PC-3 (cell line): Measurements from ENCODE around the gene MYCL. TPM values are rescaled to one million over a fixed set of nuclear protein-coding genes. Genes with fewer than 3 reads are reported as not detected.
A peak's percentile ranks its signal among the peaks of the same experiment; 100 is the strongest.

Source experiments
- ATAC-seq: fragments of 200-7000 bp; cut with Tn5 transposase; 2 replicates; pipeline ENCODE4 v1.9.1; 2020; ENCODE audit warnings: mild to moderate bottlenecking, moderate library complexity
- BruUV-seq: library from RNA; stranded (reverse); fragments of 400-500 nt; replicated peaks from 2 replicates; lab custom pipeline; 2021; lab: Mats Ljungman, UMichigan
- CTCF ChIA-PET: fragments of 300-600 bp; sonication (Branson Sonifier 250); formaldehyde crosslinking; loops from one replicate; lab custom pipeline; 2022; ENCODE audit warnings: antibody characterized with exemption; lab: Charles Lee
- POLR2A ChIA-PET: fragments of 300-600 bp; sonication (Branson Sonifier 250); formaldehyde crosslinking; loops from one replicate; lab custom pipeline; 2022; ENCODE audit warnings: antibody characterized with exemption; ENCODE audit not compliant: unreplicated experiment; lab: Charles Lee
- DNase-seq: peaks from one replicate; pipeline ENCODE4 v3.0.0-alpha.2; 2015
- H2AFZ ChIP-seq: fragments of 300-600 bp; sonication (generic); 2 replicates; pipeline ENCODE4 v1.6.0; 2016; ENCODE audit warnings: antibody characterized with exemption, low read length
- H3F3A ChIP-seq: fragments of 300-600 bp; sonication (generic); one replicate; pipeline ENCODE4 v1.6.0; 2017; ENCODE audit warnings: antibody characterized with exemption, low read length, control low read depth, mild to moderate bottlenecking; ENCODE audit not compliant: unreplicated experiment
- H3K27ac ChIP-seq: fragments of 300-600 bp; sonication (generic); 2 replicates; pipeline ENCODE4 v1.5.1; 2016; ENCODE audit warnings: mild to moderate bottlenecking, low read length
- H3K27me3 ChIP-seq: fragments of 300-600 bp; sonication (generic); 2 replicates; pipeline ENCODE4 v1.6.1; 2016; ENCODE audit warnings: low read length, mixed read lengths
- H3K36me3 ChIP-seq: fragments of 300-600 bp; sonication (generic); 2 replicates; pipeline ENCODE4 v1.6.1; 2016; ENCODE audit warnings: low read depth, mixed run types, low read length, mixed read lengths
- H3K4me1 ChIP-seq: fragments of 300-600 bp; sonication (generic); 2 replicates; pipeline ENCODE4 v1.5.1; 2016; ENCODE audit warnings: low read length; ENCODE audit not compliant: insufficient read depth
- H3K4me2 ChIP-seq: fragments of 300-600 bp; sonication (generic); 2 replicates; pipeline ENCODE4 v1.6.0; 2016; ENCODE audit warnings: low read length
- H3K4me3 ChIP-seq: fragments of 300-600 bp; sonication (generic); 2 replicates; pipeline ENCODE4 v1.5.1; 2016; ENCODE audit warnings: mild to moderate bottlenecking, low read length, mixed read lengths
- H3K79me2 ChIP-seq: fragments of 300-600 bp; sonication (generic); 2 replicates; pipeline ENCODE4 v1.6.1; 2017; ENCODE audit warnings: low read length, mixed read lengths
- H3K9ac ChIP-seq: fragments of 300-600 bp; sonication (generic); 2 replicates; pipeline ENCODE4 v1.6.0; 2016; ENCODE audit warnings: mild to moderate bottlenecking, low read length
- H3K9me2 ChIP-seq: fragments of 300-600 bp; sonication (generic); replicated peaks from 2 replicates; pipeline ENCODE4 v1.6.1; 2016; ENCODE audit warnings: mixed run types, low read length, mixed read lengths
- H3K9me3 ChIP-seq: fragments of 300-600 bp; sonication (generic); 2 replicates; pipeline ENCODE4 v1.6.1; 2016; ENCODE audit warnings: low read length, mixed read lengths
- H4K20me1 ChIP-seq: fragments of 300-600 bp; sonication (generic); 2 replicates; pipeline ENCODE4 v1.6.1; 2016; ENCODE audit warnings: low read length, mixed read lengths
- EZH2 ChIP-seq: fragments of 300-600 bp; sonication (generic); IDR thresholded peaks from one replicate; pipeline ENCODE4 v1.6.1; 2017; ENCODE audit warnings: antibody characterized with exemption, mild to moderate bottlenecking, low read length; ENCODE audit not compliant: unreplicated experiment
- EZH2phosphoT487 ChIP-seq: fragments of 300-600 bp; sonication (generic); IDR thresholded peaks from 2 replicates; pipeline ENCODE4 v1.6.1; 2018; ENCODE audit warnings: mild to moderate bottlenecking, antibody characterized with exemption, low read length, borderline replicate concordance
- intact Hi-C: fragments of 100-400 bp; cut with micrococcal nuclease; formaldehyde crosslinking; loops from 2 replicates; pipeline ENCODE4 v1.9.0; 2023
- total RNA-seq: library from RNA; depleted of rRNA; stranded (reverse); fragments of >200 nt; gene quantifications from 2 replicates; pipeline ENCODE4 v1.2.3, GENCODE V29; 2014
- TF ChIP-seq, protein P1 (sequence below): fragments of 300-600 bp; sonication (generic); conservative IDR thresholded peaks from 2 replicates; pipeline ENCODE4 v1.5.1; 2017; ENCODE audit warnings: antibody characterized with exemption, low read depth, mild to moderate bottlenecking, low read length

MYCL gene
- total RNA-seq, 1 experiment from 2014 or later, result 4.0 TPM

DNA sequence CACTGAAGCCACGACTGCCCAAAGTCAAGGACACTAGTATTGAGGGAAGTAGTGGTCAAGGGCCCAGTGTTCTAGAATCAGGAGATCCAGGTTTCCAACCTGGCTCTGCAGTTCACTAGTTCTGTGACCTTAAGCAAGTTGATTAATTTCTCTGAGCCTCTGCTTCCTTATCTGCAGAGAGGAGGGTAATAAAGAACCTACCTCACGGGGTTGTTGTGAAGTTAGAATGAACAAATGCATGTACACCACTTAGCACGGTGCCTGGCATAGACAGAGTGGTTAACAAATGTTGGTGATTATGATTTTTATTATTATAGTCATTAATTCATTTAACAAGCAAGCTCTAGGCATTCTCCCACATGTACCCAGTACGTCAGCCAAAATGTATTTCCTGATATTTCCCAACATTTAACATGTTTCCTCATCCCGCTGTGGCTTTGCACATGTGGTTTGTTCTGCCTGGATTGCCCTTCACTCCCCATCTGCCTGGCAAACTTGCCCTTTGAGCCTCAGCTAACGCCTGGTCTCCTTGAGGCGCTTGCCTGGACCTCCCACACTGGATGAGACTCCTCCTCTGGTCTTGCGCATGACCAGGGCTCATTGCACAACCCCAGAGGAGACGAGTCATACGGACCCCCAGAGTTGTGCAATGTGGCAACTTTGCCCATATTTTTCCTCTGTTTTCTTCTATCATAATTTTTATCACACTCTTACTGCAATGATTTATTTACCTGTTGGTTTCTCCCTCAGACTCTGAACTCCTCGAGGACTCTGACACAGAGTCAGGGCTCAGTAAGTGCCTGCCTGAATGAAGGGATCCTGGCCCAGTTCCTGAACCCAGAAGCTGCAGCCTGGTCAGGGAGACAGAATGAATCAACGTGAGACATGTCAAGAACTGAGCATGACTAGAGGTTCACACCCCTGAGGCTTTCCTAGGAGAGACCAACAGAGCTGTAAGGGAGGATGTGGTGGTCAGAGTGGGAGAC lies 32.5 kb upstream of the MYCL start:
- BruUV-seq, result no TSS peak
- Histone ChIP-seq H3K9me3 (no peaks in the 10 kb centered on the region), H2AFZ (no peak overlapping the region), H3K27me3 (no peaks in the 10 kb centered on the region), H3K27ac (no peak overlapping the region), H3K4me3 (no peak overlapping the region), H3K36me3 (no peaks in the 10 kb centered on the region), H3F3A (no peaks in the 10 kb centered on the region), H3K79me2 (no peaks in the 10 kb centered on the region), H3K4me2 (no peak overlapping the region), H3K9me2 (no peaks in the 10 kb centered on the region), H3K4me1 (no peaks in the 10 kb centered on the region), H4K20me1 (no peaks in the 10 kb centered on the region), H3K9ac (no peak overlapping the region)
- ChIA-PET POLR2A (interaction anchor here (0.6 kb wide), 1 partner anchor 114 kb away, joined by 4 read pairs; no protein-coding TSS in a partner anchor), CTCF (no interaction called here)
- intact Hi-C loops, result no loop called here
- ATAC-seq (no peak), DNase-seq (peak; percentile 32)
- TF ChIP-seq EZH2 (no peak), EZH2phosphoT487 (no peak)
- TF ChIP-seq, protein P1, sequence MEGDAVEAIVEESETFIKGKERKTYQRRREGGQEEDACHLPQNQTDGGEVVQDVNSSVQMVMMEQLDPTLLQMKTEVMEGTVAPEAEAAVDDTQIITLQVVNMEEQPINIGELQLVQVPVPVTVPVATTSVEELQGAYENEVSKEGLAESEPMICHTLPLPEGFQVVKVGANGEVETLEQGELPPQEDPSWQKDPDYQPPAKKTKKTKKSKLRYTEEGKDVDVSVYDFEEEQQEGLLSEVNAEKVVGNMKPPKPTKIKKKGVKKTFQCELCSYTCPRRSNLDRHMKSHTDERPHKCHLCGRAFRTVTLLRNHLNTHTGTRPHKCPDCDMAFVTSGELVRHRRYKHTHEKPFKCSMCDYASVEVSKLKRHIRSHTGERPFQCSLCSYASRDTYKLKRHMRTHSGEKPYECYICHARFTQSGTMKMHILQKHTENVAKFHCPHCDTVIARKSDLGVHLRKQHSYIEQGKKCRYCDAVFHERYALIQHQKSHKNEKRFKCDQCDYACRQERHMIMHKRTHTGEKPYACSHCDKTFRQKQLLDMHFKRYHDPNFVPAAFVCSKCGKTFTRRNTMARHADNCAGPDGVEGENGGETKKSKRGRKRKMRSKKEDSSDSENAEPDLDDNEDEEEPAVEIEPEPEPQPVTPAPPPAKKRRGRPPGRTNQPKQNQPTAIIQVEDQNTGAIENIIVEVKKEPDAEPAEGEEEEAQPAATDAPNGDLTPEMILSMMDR, result no peak

DNA sequence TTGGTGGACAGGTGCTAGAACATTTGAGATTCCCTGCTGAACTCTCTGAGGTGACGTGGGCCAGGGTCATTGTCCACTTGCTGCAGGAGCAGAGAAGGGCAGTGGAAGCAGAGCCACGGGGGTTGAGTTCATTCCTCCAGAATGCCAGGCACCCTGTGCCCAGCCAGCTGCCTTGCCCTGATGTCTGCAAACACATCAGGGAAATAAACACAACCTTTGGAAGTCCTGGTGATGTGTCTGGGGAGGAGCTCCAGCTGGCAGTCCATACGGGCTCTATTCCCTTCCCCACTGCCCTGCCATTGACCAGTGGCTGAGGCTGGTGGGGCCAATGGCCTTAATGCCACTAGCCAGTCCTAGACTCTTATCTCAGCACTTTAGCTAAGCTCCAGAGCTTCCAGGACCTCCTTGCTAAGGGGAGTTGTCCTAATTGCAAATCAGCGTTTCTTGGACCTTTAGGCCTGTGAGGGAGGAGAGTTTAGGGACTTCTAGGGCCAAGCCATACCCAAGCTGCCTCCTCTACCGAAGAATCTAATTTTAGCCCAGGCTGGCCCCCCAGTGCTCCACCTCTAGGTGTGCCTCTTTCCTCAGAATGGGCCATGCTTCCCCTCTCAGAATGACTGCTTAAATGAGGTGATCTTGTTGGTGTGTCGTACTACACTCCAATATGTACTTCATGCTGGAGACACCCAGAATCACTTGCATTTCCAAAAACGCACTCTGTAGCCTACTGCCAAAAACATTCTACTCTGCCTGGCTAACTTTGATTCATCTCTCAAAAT lies 27.3 kb upstream of the MYCL start:
- Histone ChIP-seq H3K27ac (no peak overlapping the region), H3K4me3 (no peak overlapping the region), H4K20me1 (no peaks in the 10 kb centered on the region), H3K9me2 (no peaks in the 10 kb centered on the region), H3K27me3 (no peaks in the 10 kb centered on the region), H3K9me3 (no peaks in the 10 kb centered on the region), H2AFZ (no peak overlapping the region), H3K79me2 (no peaks in the 10 kb centered on the region), H3F3A (no peaks in the 10 kb centered on the region), H3K9ac (no peak overlapping the region), H3K4me2 (no peak overlapping the region), H3K4me1 (no peaks in the 10 kb centered on the region), H3K36me3 (no peaks in the 10 kb centered on the region)
- TF ChIP-seq, protein P1, result no peak
- TF ChIP-seq EZH2, result no peak
- no peak for TF ChIP-seq EZH2phosphoT487
- no TSS peak for BruUV-seq
- DNase-seq (no peak), ATAC-seq (no peak)
- intact Hi-C loops, result no loop called here
- CTCF ChIA-PET, result no interaction called here
- POLR2A ChIA-PET, result no interaction called here
